Fibroblast of pulmonary artery (primary cell): ENCODE results near the gene ZNF362.

ENCODE experiments used
- DNase-seq: peaks from one replicate; pipeline ENCODE4 v3.0.0-alpha.2; 2010; ENCODE audit warnings: low read depth
- H3K4me3 ChIP-seq: replicated peaks from 2 replicates; pipeline ENCODE4 v1.5.1; 2011; ENCODE audit warnings: low read depth, mild to moderate bottlenecking, control low read depth, low read length, moderate library complexity
- CTCF ChIP-seq: IDR thresholded peaks from 2 replicates; pipeline ENCODE4 v1.5.1; 2011; ENCODE audit warnings: mild to moderate bottlenecking, control low read depth, low read length, inconsistent platforms; ENCODE audit errors: missing control alignments

ZNF362 gene

DNA sequence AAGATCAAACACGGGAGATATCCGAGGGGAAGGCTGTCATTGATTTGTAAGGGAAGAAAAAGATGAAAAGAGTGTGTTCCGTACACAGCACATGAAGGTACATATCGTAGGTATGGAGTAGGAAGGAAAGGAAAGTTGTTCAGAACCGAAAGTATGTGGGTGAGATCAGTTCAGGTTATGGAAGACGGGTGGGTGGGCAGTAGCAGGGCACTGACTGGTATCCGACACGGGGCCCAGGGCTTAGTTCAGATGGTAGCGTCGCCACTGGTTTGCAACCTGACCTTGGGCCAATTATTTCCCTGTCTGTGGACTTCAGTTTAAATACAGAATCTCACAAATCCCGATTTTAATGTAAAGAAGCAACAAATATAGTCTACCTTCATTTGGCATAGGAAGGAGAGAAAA, 92.4 kb downstream of the ZNF362 start:
- no peak for DNase-seq
- no peak for TF ChIP-seq CTCF
- peak overlapping the region; percentile 93 for H3K4me3 ChIP-seq

- no peak for TF ChIP-seq CTCF
- peak overlapping the region; percentile 93 for H3K4me3 ChIP-seq
- DNase-seq, result peak; percentile 42
Measured at GRCh38 chr1:33349081-33349759, 92.9 kb downstream of the ZNF362 start.

DNA sequence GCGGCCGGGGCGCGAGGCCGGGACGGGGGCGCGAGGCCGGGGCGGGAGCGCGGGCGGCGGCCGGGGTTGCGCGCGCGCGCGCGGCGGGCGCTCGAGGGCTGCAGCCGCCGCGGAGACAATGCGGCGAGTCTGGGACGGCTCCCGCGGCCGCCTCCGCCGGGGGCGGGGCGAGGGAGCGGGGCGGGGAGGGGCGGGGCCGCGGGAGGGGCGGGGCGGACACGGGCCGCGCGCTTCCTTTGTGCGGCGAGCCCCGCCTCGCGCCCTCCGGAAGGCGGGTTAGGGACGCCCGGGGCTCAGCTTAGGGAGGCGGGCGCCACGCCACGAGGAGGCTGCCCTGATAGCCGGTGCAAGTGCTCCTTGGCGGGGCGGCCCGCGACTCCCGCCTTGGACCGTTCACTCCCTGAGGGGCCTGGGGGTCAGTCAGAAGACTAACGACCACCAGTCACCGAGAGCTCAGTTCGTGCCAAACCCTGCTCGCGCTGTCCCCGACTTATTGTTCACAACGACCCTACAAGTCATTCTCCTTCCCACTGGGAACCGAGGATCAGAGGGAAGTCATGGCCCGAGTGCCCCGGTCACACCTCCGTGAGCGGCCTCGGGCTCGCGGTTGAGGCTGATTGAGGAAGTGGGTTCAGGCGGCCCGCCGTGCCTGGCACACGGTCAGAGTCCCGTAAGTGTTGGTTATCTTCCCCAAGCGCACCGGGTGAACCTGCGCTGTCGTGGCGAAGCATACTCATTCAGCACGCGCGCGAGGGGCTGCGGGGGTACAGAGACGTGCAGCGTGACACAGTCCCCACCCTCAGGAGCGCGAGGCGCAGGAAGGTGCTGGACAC, 93.7 kb downstream of the ZNF362 start:
- TF ChIP-seq CTCF, result no peak
- H3K4me3 ChIP-seq, result peak overlapping the region; percentile 93
- DNase-seq, result peak; percentile 77
